ENCODE measurements around the gene ZNF26. TPM values are rescaled to one million over a fixed set of nuclear protein-coding genes. Genes with fewer than 3 reads are reported as not detected.
A peak's percentile ranks its signal among the peaks of the same experiment; 100 is the strongest.
"Not testable (repeated sequence)": the region's sequence is repeated elsewhere in the genome, so short reads cannot be mapped to it uniquely, and the experiment has no call there.

The ZNF26 gene
- total and polyA plus RNA-seq, 7 donors = 0.69 to 10.8 (median 7.9) TPM

DNA sequence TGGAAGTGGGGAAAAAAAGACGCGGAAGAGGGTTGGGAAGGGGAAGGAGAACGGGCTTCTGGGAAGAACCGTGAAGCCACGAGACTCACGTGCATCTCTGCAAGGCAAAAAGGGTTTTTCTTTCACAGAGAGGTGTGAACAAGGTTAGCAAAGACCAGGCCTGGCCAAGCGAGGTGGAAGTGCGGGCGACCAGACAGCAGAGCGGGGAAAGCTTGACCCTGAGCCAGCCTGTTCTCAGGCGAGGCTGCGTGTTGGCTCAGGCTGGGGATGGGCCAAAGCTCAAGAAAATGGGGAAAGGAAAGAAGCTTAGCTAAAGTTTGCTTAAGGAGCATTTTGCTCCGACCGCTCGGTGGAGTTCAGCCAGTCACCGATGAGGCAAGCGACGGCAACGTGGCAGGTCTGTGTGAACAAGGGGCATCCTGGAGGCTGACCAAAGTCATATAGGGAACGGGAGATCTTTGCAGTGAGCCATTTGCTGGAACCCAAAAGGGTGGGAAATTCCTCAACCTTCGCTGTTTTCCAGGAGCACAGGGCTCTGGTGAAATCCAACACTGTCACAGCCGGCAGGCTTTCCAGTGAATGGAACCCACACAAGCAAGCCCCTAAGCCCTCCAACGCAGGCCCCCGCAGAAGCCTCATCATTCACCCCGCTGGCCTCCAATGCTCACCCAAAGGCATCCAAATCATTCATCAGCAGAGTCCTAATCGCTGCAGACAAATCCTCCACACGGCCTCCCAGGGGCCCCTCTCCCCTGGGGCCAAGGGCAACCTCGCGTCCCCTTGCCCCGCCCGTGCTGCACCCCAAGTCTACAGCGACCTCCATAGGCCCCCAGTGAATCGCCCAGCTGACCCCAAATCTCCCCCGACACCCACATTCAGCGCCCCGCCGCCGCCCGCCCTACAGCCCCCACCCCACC lies 30.8 kb upstream of the ZNF26 start:
- intact Hi-C loops (cut with DNase I) = loop anchor here (2.0 kb wide), 1 partner anchor 31 kb away; the partner anchor contains the start of gene ZNF26
- TF ChIP-seq POLR2A (IDR thresholded peaks at IDR 0.05) (no peak), POLR2AphosphoS5 (IDR thresholded peaks at IDR 0.05) (no peak), EP300 (IDR thresholded peaks at IDR 0.05) (no peak)
- TF ChIP-seq, protein P1, sequence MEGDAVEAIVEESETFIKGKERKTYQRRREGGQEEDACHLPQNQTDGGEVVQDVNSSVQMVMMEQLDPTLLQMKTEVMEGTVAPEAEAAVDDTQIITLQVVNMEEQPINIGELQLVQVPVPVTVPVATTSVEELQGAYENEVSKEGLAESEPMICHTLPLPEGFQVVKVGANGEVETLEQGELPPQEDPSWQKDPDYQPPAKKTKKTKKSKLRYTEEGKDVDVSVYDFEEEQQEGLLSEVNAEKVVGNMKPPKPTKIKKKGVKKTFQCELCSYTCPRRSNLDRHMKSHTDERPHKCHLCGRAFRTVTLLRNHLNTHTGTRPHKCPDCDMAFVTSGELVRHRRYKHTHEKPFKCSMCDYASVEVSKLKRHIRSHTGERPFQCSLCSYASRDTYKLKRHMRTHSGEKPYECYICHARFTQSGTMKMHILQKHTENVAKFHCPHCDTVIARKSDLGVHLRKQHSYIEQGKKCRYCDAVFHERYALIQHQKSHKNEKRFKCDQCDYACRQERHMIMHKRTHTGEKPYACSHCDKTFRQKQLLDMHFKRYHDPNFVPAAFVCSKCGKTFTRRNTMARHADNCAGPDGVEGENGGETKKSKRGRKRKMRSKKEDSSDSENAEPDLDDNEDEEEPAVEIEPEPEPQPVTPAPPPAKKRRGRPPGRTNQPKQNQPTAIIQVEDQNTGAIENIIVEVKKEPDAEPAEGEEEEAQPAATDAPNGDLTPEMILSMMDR (IDR thresholded peaks at IDR 0.05) = no peak
- Histone ChIP-seq H3K36me3 (no peaks in the 10 kb centered on the region), H3K27ac (peak overlapping the region; percentile 94 to 96 (median 94)), H3K4me3 (peak overlapping the region; percentile 87 to 90 (median 88)), H3K9me3 (peaks cover 0 to 23% (median 3%) of the 10 kb centered on the region in 4 donors), H3K27me3 (no peaks in the 10 kb centered on the region), H3K4me1 (peaks cover 0 to 20% (median 19%) of the 10 kb centered on the region in 4 donors)
- 27% methylated on average over 39 of the region's 39 CpGs for WGBS, 2 donors
- DNase-seq = peak; percentile 73

DNA sequence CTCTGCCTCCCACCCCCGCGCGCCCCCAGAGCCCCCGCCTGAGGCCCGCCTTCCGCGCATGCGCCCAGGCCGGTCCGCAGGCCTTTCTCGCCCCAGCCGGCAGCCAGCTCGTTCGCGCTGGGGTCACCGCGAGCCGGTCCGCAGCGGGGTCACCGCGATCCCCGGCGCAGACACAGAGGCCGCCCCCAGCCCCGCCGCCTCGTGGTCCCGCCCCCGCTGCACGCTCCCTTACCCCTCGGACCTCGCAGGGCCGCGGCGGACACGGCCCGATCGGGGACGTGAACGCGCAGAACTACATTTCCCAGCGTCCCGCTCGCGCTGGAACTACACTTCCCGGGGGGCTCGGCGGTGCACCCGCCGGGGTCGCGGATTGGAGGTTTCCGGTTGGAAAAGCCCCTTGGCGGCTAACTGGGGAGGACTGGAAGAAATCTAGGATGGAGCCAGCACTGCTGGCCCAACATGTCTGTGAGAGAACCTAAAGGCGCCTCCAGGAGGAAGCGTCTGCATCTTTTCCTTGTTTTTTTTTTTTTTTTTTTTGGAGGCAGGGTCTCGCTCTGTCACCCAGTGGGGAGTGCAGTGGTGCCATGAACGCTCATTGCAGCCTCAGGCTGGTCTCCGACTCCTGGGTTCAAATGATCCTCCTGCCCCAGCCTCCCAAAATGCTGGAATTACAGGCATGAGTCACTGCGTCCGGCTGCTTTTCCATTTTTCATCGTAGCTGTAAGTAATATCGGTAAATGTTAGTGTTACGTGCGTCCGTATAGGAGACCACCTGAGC lies 30.0 kb upstream of the ZNF26 start, which contains the start of gene ZNF605:
Gene ZNF605, minus strand, starts transcription at position 296 of the 778 bp plus-strand sequence. CDS start 10,671 bp downstream, outside the sequence.
- H3K27ac ChIP-seq = peak within 1 kb of the TSS; percentile 94 to 96 (median 94)
- no peaks in the 10 kb centered on the region for H3K27me3 ChIP-seq
- no peaks in the 10 kb centered on the region for H3K36me3 ChIP-seq
- peaks cover 0 to 20% (median 19%) of the 10 kb centered on the region in 4 donors for H3K4me1 ChIP-seq
- 1% methylated on average over 67 of the region's 67 CpGs for WGBS, 2 donors
- peak within 1 kb of the TSS; percentile 87 to 90 (median 88) for H3K4me3 ChIP-seq
- DNase-seq = peak; percentile 93
- H3K9me3 ChIP-seq = peaks cover 0 to 16% (median 3%) of the 10 kb centered on the region in 4 donors
- TF ChIP-seq POLR2AphosphoS5 (IDR thresholded peaks at IDR 0.05) = peak; percentile 22 to 72 (median 62)
- TF ChIP-seq, protein P1 (IDR thresholded peaks at IDR 0.05) = no peak
- intact Hi-C loops (cut with DNase I) = loop anchor here (2.0 kb wide), 1 partner anchor 31 kb away; the partner anchor contains the start of gene ZNF26

DNA sequence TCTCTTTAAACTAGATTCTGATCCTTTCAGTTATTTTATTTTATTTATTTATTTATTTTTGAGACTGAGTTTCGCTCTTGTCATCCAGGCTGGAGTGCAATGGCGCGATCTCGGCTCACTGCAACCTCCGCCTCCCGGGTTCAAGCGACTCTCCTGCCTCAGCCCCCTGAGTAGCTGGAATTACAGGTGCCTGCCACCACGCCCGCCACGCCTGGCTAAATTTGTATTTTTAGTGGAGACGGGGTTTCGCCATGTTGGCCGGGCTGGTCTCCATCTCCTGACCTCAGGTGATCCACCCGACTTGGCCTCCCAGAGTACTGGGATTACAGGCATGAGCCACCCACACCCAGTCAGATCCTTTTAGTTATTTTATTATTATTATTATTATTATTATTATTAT lies 24.4 kb upstream of the ZNF26 start:
- H3K36me3 ChIP-seq = peaks cover 0 to 13% (median 0%) of the 10 kb centered on the region in 4 donors
- intact Hi-C loops (cut with DNase I); H3K27ac ChIP-seq; H3K27me3 ChIP-seq; H3K4me1 ChIP-seq; H3K4me3 ChIP-seq; H3K9me3 ChIP-seq; DNase-seq: not testable (repeated sequence)
- WGBS, 2 donors = 97 to 98% methylated on average over 14 of the region's 14 CpGs

DNA sequence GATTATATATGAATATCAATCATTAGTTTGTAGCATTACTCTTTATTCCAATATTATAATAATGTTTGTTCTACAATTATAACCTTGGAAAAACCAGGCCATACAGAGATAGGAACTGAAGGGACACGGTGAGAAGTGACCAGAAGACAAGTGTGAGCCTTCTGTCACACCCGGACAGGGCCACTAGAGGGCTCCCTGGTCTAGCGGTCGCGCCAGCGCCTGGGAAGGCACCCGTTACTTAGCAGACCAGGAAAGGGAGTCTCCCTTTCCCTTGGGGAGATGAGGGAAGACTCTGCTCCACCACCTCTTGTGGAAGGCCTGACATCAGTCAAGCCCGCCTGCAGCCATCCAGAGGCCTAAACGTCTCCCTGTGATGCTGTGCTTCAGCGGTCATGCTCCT lies 22.2 kb upstream of the ZNF26 start:
- intact Hi-C loops (cut with DNase I) = not testable (repeated sequence)
- WGBS, 2 donors = 77 to 91% methylated on average over 10 of the region's 10 CpGs
- H3K36me3 ChIP-seq = peaks cover 0 to 13% (median 0%) of the 10 kb centered on the region in 4 donors

More for the DNA sequence above, 22.2 kb upstream of the ZNF26 start:
- TF ChIP-seq, protein P1 (IDR thresholded peaks at IDR 0.05) = peak in 1 of 4 experiments; percentile 56
- H3K27ac ChIP-seq, H3K4me1 ChIP-seq, DNase-seq, H3K4me3 ChIP-seq, H3K27me3 ChIP-seq: not testable (repeated sequence)
- H3K9me3 ChIP-seq = peaks cover 0 to 11% (median 2%) of the 10 kb centered on the region in 4 donors

All from sigmoid colon (tissue), 7 donors.